ENCODE measurements around the gene TMEM273. TPM values are rescaled to one million over a fixed set of nuclear protein-coding genes. Genes with fewer than 3 reads are reported as not detected.

The TMEM273 gene
- total RNA-seq, 4 donors from 2014 or later: 1.3 to 10.6 (median 6.8) TPM

DNA sequence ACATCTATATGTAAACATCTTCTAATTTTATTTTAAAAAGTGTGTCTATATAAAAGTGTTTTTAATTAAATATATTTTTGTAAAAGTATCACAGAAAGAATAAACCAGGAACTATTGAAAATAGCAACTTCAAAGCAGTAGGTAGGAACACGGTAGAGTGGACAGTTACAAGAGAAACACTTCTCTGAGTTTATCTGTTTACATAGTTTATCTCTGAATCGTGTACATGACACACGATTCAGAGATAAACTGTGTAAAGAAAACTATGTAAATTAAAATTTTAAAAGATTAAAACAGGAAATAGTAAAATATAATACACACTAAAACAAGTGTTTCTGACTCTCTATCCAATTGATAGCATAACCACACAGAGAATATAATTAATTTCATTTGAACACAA is 29.3 kb downstream of the TMEM273 start:
- Histone ChIP-seq H3K9me3 (no peaks in the 10 kb centered on the region), H3K4me3 (no peak overlapping the region), H3K27me3 (no peaks in the 10 kb centered on the region), H3K36me3 (no peaks in the 10 kb centered on the region), H3K4me1 (no peaks in the 10 kb centered on the region), H3K27ac (no peak overlapping the region)
- 74% methylated on average over 3 of the region's 3 CpGs for WGBS
- no peak for TF ChIP-seq EP300 (IDR thresholded peaks at IDR 0.05)
- no peak for TF ChIP-seq CTCF (IDR thresholded peaks at IDR 0.05)
- no peak for TF ChIP-seq POLR2A (IDR thresholded peaks at IDR 0.05)
- no peak for TF ChIP-seq POLR2AphosphoS5 (IDR thresholded peaks at IDR 0.05)
- no peak for DNase-seq (ENCODE audit: low spot score in 2 of 2)

GRCh38 chr10:49158404-49158803 is 29.8 kb downstream of the TMEM273 start:
- DNase-seq (ENCODE audit: low spot score in 2 of 2): no peak
- Histone ChIP-seq H3K27ac (no peak overlapping the region), H3K4me1 (no peaks in the 10 kb centered on the region), H3K9me3 (no peaks in the 10 kb centered on the region), H3K27me3 (no peaks in the 10 kb centered on the region), H3K36me3 (no peaks in the 10 kb centered on the region), H3K4me3 (no peak overlapping the region)
- TF ChIP-seq EP300 (IDR thresholded peaks at IDR 0.05) (no peak), CTCF (IDR thresholded peaks at IDR 0.05) (no peak), POLR2A (IDR thresholded peaks at IDR 0.05) (no peak), POLR2AphosphoS5 (IDR thresholded peaks at IDR 0.05) (no peak)
- 66% methylated on average over 7 of the region's 7 CpGs for WGBS

DNA sequence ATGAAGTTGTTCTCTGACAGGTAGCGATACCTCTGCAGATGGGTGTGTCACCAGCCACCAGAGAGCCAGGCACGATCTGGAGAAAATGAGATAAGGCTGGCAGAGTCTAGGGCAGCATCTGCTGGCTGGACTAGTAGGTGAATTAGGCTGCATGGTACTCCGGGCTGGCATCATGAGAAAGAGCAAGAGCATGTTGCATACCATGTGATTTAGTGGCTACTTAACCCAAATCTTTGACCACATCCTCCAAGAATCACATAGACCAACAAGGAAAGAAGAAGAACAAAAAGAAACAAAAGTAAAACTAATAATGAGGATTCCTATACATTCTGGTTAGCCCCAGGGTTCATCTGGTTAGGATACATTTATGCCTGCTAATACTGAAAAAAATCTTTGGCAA is 31.0 kb downstream of the TMEM273 start:
- no peaks in the 10 kb centered on the region for H3K9me3 ChIP-seq
- DNase-seq (ENCODE audit: low spot score in 2 of 2): no peak
- H3K4me3 ChIP-seq: no peak overlapping the region
- H3K27me3 ChIP-seq: no peaks in the 10 kb centered on the region
- WGBS: 89% methylated on average over 3 of the region's 3 CpGs
- no peaks in the 10 kb centered on the region for H3K4me1 ChIP-seq
- no peaks in the 10 kb centered on the region for H3K36me3 ChIP-seq
- no peak overlapping the region for H3K27ac ChIP-seq
- TF ChIP-seq EP300 (IDR thresholded peaks at IDR 0.05) (no peak), POLR2A (IDR thresholded peaks at IDR 0.05) (no peak), CTCF (IDR thresholded peaks at IDR 0.05) (no peak), POLR2AphosphoS5 (IDR thresholded peaks at IDR 0.05) (no peak)

- H3K4me1 ChIP-seq: no peaks in the 10 kb centered on the region
- no peaks in the 10 kb centered on the region for H3K36me3 ChIP-seq
- H3K9me3 ChIP-seq: no peaks in the 10 kb centered on the region
- no peak overlapping the region for H3K27ac ChIP-seq
- no peak for DNase-seq (ENCODE audit: low spot score in 2 of 2)
- no peaks in the 10 kb centered on the region for H3K27me3 ChIP-seq
- H3K4me3 ChIP-seq: no peak overlapping the region
- TF ChIP-seq EP300 (IDR thresholded peaks at IDR 0.05) (no peak), CTCF (IDR thresholded peaks at IDR 0.05) (no peak), POLR2A (IDR thresholded peaks at IDR 0.05) (no peak)
- WGBS: 90% methylated on average over 6 of the region's 6 CpGs
Observed at GRCh38 chr10:49154641-49155040, 33.5 kb downstream of the TMEM273 start.

GRCh38 chr10:49153971-49154370 is 34.2 kb downstream of the TMEM273 start:
- Histone ChIP-seq H3K9me3 (no peaks in the 10 kb centered on the region), H3K36me3 (no peaks in the 10 kb centered on the region), H3K4me3 (no peak overlapping the region), H3K27me3 (no peaks in the 10 kb centered on the region), H3K27ac (no peak overlapping the region), H3K4me1 (no peaks in the 10 kb centered on the region)
- 100% methylated on average over 1 of the region's 1 CpG for WGBS
- DNase-seq (ENCODE audit: low spot score in 2 of 2): no peak
- TF ChIP-seq POLR2A (IDR thresholded peaks at IDR 0.05): no peak
- TF ChIP-seq EP300 (IDR thresholded peaks at IDR 0.05): no peak
- no peak for TF ChIP-seq CTCF (IDR thresholded peaks at IDR 0.05)
- TF ChIP-seq POLR2AphosphoS5 (IDR thresholded peaks at IDR 0.05): no peak

Measured in suprapubic skin (tissue), 4 donors.